ENCODE measurements around the gene YIF1A. TPM values are rescaled to one million over a fixed set of nuclear protein-coding genes. Genes with fewer than 3 reads are reported as not detected.

The YIF1A gene
- total RNA-seq, 4 donors from 2014 or later: 39.4 to 79.3 (median 64.5) TPM

DNA sequence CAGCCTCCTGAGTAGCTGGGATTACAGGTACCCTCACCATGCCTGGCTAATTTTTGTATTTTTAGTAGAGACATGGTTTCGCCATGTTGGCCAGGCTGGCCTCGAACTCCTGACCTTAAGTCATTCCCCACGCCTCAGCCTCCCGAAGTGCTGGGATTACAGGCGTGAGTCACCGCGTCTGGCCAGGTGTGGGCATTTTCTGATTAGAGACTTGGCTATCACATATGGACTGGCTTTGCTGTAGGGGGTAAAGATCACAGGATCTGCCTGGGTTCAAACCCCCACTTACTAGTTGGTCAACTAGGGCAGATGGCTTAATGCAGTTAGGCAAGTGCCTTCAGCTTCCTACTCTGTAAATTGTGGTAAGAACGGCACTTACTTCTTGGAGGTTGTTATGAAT, 21.4 kb upstream of the YIF1A start:
- TF ChIP-seq POLR2AphosphoS5 (IDR thresholded peaks at IDR 0.05) (no peak), POLR2A (IDR thresholded peaks at IDR 0.05) (no peak), CTCF (IDR thresholded peaks at IDR 0.05) (no peak), EP300 (IDR thresholded peaks at IDR 0.05) (no peak)
- 68 to 100% methylated on average over 1 to 8 of the region's 8 CpGs for WGBS, 2 donors (ENCODE audit: low coverage in 1 of 2)
- H3K4me1 ChIP-seq: peaks cover 0 to 36% (median 12%) of the 10 kb centered on the region in 3 donors
- H3K9me3 ChIP-seq: no peaks in the 10 kb centered on the region
- H3K27ac ChIP-seq: no peak overlapping the region
- no peak for ATAC-seq
- H3K36me3 ChIP-seq: no peaks in the 10 kb centered on the region
- no peaks in the 10 kb centered on the region for H3K27me3 ChIP-seq
- H3K4me3 ChIP-seq: no peak overlapping the region

DNA sequence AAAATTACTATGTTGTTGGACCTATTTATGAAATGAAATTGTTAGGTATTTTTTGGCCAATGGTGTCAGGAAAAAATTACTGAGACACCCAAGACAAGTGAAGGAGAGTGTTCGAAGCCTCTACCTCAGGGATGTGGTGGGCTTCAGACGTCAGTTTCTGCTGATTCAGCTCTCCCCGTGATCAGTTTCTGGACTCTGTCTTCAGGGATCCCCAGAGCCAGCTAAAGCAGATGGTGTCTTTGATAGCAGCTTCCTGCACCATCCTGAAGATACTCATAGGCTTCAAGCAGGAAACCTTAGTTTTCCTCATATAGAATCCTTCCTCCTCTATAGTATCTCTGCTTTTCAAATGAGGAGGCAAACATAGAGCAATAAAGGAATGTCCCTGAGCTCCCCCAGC, 20.5 kb upstream of the YIF1A start:
- H3K4me3 ChIP-seq: no peak overlapping the region
- no peaks in the 10 kb centered on the region for H3K36me3 ChIP-seq
- TF ChIP-seq CTCF (IDR thresholded peaks at IDR 0.05) (no peak), POLR2A (IDR thresholded peaks at IDR 0.05) (no peak), EP300 (IDR thresholded peaks at IDR 0.05) (no peak), POLR2AphosphoS5 (IDR thresholded peaks at IDR 0.05) (no peak)
- no peak overlapping the region for H3K27ac ChIP-seq
- no peak for ATAC-seq
- no peaks in the 10 kb centered on the region for H3K9me3 ChIP-seq
- H3K27me3 ChIP-seq: no peaks in the 10 kb centered on the region
- H3K4me1 ChIP-seq: peaks cover 0 to 27% (median 12%) of the 10 kb centered on the region in 3 donors
- 26 to 65% methylated on average over 3 of the region's 3 CpGs for WGBS, 2 donors (ENCODE audit: low coverage in 1 of 2)

- Histone ChIP-seq H3K36me3 (no peaks in the 10 kb centered on the region), H3K4me1 (no peaks in the 10 kb centered on the region), H3K9me3 (no peaks in the 10 kb centered on the region), H3K4me3 (no peak overlapping the region), H3K27ac (no peak overlapping the region), H3K27me3 (no peaks in the 10 kb centered on the region)
- TF ChIP-seq POLR2A (IDR thresholded peaks at IDR 0.05) (no peak), EP300 (IDR thresholded peaks at IDR 0.05) (no peak), POLR2AphosphoS5 (IDR thresholded peaks at IDR 0.05) (no peak), CTCF (IDR thresholded peaks at IDR 0.05) (no peak)
- 76 to 82% methylated on average over 8 to 12 of the region's 12 CpGs for WGBS, 2 donors (ENCODE audit: low coverage in 1 of 2)
- no peak for ATAC-seq
Measured at GRCh38 chr11:66302656-66303055, 13.7 kb upstream of the YIF1A start.

- Histone ChIP-seq H3K4me1 (no peaks in the 10 kb centered on the region), H3K4me3 (no peak overlapping the region), H3K36me3 (no peaks in the 10 kb centered on the region), H3K27ac (no peak overlapping the region), H3K27me3 (peaks cover 28% of the 10 kb centered on the region), H3K9me3 (no peaks in the 10 kb centered on the region)
- no peak for ATAC-seq
- no CpG with 5 or more reads among the region's 3 CpGs for WGBS, 2 donors (ENCODE audit: low coverage in 1 of 2)
- TF ChIP-seq POLR2AphosphoS5 (IDR thresholded peaks at IDR 0.05): no peak
- no peak for TF ChIP-seq POLR2A (IDR thresholded peaks at IDR 0.05)
- TF ChIP-seq EP300 (IDR thresholded peaks at IDR 0.05): no peak
- TF ChIP-seq CTCF (IDR thresholded peaks at IDR 0.05): no peak
Measured at GRCh38 chr11:66299186-66299585, 10.2 kb upstream of the YIF1A start.

- ATAC-seq: no peak
- TF ChIP-seq POLR2A (IDR thresholded peaks at IDR 0.05): no peak
- no peak for TF ChIP-seq POLR2AphosphoS5 (IDR thresholded peaks at IDR 0.05)
- TF ChIP-seq CTCF (IDR thresholded peaks at IDR 0.05): no peak
- TF ChIP-seq EP300 (IDR thresholded peaks at IDR 0.05): no peak
- Histone ChIP-seq H3K27ac (no peak overlapping the region), H3K27me3 (peaks cover 44% of the 10 kb centered on the region), H3K4me1 (no peaks in the 10 kb centered on the region), H3K36me3 (no peaks in the 10 kb centered on the region), H3K4me3 (no peak overlapping the region), H3K9me3 (no peaks in the 10 kb centered on the region)
- WGBS, 2 donors (ENCODE audit: low coverage in 1 of 2): 20 to 51% methylated on average over 1 to 4 of the region's 8 CpGs
Measured at GRCh38 chr11:66297610-66298009, 8.7 kb upstream of the YIF1A start.
